Inferior parietal cortex (tissue), 1 donor: Measurements from ENCODE around the gene ZNF318.
"Not testable (repeated sequence)": the region's sequence is repeated elsewhere in the genome, so short reads cannot be mapped to it uniquely, and the experiment has no call there.

Experiments
- DNase-seq: peaks from one replicate; pipeline ENCODE4 v3.0.0-alpha.2; 2016; ENCODE audit errors: extremely low spot score

ZNF318 gene

GRCh38 chr6:43369174-43370002, at the start of gene ZNF318:
ZNF318 (minus strand) TSS chr6:43369647; CDS start chr6:43369365, 282 bp downstream.
- peak; percentile 97 for DNase-seq

DNA sequence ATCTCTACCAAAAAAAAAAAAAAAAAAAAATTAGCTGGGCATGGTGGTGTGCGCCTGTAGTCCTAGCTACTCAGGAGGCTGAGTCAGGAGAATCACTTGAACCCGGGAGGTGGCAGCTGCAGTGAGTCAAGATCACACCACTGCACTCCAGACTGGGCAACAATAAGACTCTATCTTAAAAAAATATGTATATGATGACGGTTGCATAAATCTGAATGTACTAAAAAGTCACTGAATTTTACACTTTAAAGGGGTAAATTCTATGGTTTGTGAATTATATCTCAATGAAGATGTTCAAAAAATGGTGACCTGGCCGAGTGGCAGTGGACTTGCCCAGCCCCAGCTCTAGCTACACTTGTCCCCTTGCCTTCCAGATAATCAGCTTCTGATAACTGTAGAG, 47.5 kb upstream of the ZNF318 start:
- no peak for DNase-seq

GRCh38 chr6:43415275-43415674, 45.8 kb upstream of the ZNF318 start:
- DNase-seq: not testable (repeated sequence)

DNA sequence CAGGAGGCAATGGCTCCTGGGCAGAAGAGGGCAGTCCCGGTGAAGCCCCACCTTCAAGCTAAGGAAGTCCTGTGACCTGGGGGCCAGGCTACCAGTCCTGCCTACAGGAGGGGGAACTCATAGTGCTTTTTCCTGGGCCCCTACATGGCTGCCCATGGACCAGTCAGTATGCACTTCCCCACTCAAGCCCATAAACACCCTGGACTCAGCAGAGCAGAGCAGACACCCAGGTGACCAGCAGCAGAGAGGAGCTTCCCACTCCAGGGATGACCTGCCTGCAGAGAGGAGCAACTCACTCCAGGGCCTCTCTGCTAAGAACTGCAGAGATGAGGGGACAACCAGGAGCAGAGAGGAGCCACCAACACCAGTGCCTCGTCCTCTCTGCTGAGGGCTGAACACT, 43.6 kb upstream of the ZNF318 start:
- no peak for DNase-seq

DNA sequence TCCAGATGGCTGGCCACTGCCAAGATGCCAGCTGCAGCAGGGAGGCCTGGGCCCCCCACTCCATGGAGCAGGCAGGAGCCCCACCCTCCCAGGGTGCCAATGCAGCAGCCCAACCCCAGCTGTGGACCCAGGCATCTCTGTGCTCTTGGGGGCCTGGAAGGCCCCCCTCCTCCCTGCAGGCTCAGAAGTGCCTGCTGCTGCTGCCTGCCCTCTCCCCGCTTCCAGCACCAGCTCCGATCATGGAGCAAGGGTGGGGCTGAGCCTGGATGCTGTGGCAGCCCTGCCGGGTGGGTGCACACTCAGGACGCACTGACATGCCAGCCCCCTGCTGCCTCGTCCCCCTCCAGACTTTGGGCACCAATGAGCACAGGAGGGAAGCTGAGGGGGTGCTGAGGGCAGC, 43.1 kb upstream of the ZNF318 start:
- no peak for DNase-seq

GRCh38 chr6:43410776-43411175, 41.3 kb upstream of the ZNF318 start:
- not testable (repeated sequence) for DNase-seq

GRCh38 chr6:43408259-43408658, 38.8 kb upstream of the ZNF318 start:
- DNase-seq: no peak

DNA sequence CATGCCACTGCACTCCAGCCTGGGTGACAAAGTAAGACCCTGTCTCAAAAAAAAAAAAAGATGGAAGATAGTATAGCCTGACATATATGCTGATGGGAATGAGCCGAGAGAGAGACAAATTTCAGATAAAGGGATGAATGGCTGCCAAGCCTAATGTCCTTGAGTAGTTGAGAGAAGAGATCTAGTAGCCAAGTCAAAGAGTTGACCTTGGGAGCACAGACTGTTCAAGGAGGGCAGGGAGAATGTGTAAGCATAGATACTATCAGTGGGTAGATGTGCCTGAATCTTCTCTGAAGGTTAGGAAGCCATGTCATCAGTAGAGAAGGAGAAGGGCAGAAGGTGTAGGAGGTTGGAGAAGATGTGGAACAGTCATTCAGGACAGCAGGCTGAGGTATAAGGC, 37.8 kb upstream of the ZNF318 start:
- DNase-seq: no peak

- no peak for DNase-seq
Observed at GRCh38 chr6:43405354-43405753, 35.9 kb upstream of the ZNF318 start.

DNA sequence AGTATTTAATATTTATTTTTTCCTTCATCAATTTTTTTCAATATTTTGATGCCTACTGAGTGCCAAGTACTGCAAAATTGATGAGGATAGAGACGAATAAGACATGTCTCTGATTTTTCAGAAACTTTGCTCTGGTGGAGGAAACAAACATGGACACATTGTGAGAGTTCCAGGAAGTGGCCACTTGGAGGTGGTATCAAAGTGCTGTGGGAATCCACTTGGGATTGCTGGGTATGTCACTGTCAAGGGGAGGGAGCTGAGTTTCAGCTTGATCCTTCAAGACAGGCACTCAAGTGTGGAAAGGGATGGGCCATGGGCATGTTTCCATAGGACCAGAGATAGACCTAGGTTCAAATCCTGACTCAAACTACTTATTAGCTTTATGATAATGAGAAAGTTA, 33.4 kb upstream of the ZNF318 start:
- no peak for DNase-seq

- DNase-seq: peak; percentile 9
Observed at GRCh38 chr6:43401730-43402129, 32.3 kb upstream of the ZNF318 start.

DNA sequence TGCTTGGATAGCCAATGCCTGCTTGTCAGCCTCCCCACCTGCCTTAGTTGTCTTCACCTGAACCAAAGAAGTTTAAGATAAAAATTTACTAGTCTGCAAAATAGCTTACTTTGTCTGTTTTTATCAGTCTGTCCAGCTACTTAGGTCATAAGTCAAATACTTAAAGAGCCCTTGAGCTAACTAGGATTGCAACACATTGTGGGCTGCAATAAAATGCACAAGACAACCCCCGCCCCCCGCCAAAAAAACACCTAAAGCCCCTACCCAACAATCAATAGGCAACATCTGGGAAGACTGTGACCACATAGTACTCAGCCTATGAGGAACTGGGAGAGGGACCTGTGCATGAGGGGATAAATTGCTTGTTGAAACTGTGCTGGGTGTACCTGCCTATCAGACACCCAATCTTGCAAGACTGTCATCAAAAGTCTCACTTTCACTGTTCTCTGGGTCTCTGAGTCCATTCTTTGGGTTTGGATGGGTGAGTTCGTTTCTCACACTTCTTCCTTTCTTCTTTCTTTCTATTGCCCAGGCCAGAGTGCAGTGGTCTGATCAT, 30.6 kb upstream of the ZNF318 start:
- no peak for DNase-seq

DNA sequence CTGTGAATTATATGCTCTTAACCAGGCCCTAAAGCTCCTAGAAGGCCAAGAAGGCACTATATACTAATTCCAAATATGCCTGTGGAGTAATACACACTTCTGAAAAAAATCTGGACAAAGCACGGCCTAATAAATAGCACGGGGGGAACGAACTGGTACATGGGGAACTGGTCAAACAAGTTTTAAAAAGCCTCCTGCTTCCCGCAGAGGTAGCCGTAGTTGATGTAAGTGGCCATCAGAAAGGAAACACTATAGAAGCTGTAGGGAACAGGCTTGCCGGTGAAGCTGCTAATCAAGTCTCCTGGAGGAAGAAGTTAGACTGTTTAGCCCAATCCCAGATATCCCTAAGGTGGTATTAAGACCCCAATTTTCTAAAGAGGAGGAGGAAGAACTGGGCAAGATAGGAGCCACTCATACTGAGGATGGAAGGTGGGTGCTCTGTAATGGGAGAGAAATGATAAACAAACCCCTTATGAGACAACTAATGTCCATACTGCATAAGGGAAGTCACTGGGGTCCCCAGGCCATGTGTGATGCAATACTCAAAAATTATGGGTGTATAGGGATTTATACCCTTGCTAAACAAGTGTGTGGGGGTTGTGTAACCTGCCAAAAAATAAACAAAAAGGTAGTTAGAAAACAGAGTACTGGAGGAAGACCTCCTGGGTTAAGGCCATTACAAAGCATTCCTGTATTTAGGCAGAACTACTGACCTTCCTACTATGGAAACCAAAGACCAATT, 27.1 kb upstream of the ZNF318 start:
- no peak for DNase-seq

GRCh38 chr6:43395776-43396175, 26.3 kb upstream of the ZNF318 start:
- no peak for DNase-seq

DNA sequence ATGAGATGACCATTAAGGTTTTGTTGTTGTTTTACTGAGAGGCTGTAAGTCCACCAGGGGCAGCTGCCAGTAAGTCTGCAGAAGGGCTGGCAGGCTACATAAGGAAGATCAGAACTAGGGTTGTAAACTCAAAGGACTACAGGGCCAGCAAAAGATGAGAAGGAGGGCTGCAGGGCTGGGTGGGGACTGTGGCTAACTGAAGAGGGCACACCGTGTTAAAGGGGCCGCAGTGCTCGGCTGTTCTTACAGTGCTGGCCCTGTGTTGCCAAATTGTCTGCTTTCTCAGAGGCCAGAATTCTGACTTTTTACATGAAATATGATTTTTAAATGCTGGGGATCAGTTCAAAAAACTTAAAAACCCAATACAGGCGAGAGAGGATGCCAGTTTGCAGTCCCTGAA, 25.5 kb upstream of the ZNF318 start:
- DNase-seq: no peak

GRCh38 chr6:43393602-43394001, 24.2 kb upstream of the ZNF318 start:
- DNase-seq: no peak

DNA sequence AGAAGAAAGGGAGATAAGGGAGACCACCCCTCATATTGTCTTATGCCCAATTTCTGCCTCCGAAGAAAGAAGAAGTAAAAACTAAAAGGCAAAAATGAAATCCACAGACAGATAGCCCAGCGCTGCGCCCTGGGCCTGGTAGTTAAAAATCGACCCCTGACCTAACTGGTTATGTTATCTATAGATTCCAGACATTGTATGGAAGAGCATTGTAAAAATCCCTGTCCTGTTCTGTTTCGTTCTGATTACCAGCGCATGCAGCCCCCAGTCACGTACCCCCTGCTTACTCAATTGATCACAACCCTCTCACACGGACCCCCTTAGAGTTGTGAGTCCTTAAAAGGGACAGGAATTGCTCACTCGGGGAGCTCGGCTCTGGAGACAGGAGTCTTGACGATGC, 23.7 kb upstream of the ZNF318 start:
- not testable (repeated sequence) for DNase-seq

GRCh38 chr6:43391440-43392031, 22.1 kb upstream of the ZNF318 start:
- no peak for DNase-seq

GRCh38 chr6:43390753-43391439, 21.4 kb upstream of the ZNF318 start:
- DNase-seq: not testable (repeated sequence)

GRCh38 chr6:43389730-43390295, 20.4 kb upstream of the ZNF318 start:
- DNase-seq: no peak

- peak; percentile 78 for DNase-seq
Observed at GRCh38 chr6:43386492-43386891, 17.0 kb upstream of the ZNF318 start.
